CD4-positive, alpha-beta T cell treated with Interleukin-4 for 1 hour (primary cell): ENCODE results near the gene PPRC1.

Experiments
- DNase-seq, 2 donors: peaks; one replicate each; pipeline ENCODE4 v3.0.0-alpha.2; 2020 to 2022

Gene PPRC1

GRCh38 chr10:102196893-102197292 lies 64.1 kb downstream of the PPRC1 start:
- no peak for DNase-seq

- no peak for DNase-seq
These were observed 65.2 kb downstream of the PPRC1 start for GRCh38 chr10:102198027-102198426.
